Rectal smooth muscle tissue (tissue), 1 donor: ENCODE data around the gene DMPK.

ENCODE experiments used
- H3K27ac ChIP-seq: one replicate; pipeline ENCODE4 v1.7.0; 2013; ENCODE audit warnings: low read depth, low read length, inconsistent platforms
- H3K27me3 ChIP-seq: one replicate; pipeline ENCODE4 v1.7.0; 2013; ENCODE audit warnings: low read length; ENCODE audit not compliant: control insufficient read depth, insufficient read depth
- H3K36me3 ChIP-seq: one replicate; pipeline ENCODE4 v1.7.0; 2013; ENCODE audit warnings: low read length; ENCODE audit not compliant: control insufficient read depth, insufficient read depth
- H3K4me1 ChIP-seq: one replicate; pipeline ENCODE4 v1.7.0; 2013; ENCODE audit warnings: low read length; ENCODE audit not compliant: control insufficient read depth, insufficient read depth
- H3K4me3 ChIP-seq: one replicate; pipeline ENCODE4 v1.7.0; 2013; ENCODE audit warnings: low read length
- H3K9ac ChIP-seq: one replicate; pipeline ENCODE4 v1.7.0; 2013; ENCODE audit warnings: low read length

Gene DMPK, protein sequence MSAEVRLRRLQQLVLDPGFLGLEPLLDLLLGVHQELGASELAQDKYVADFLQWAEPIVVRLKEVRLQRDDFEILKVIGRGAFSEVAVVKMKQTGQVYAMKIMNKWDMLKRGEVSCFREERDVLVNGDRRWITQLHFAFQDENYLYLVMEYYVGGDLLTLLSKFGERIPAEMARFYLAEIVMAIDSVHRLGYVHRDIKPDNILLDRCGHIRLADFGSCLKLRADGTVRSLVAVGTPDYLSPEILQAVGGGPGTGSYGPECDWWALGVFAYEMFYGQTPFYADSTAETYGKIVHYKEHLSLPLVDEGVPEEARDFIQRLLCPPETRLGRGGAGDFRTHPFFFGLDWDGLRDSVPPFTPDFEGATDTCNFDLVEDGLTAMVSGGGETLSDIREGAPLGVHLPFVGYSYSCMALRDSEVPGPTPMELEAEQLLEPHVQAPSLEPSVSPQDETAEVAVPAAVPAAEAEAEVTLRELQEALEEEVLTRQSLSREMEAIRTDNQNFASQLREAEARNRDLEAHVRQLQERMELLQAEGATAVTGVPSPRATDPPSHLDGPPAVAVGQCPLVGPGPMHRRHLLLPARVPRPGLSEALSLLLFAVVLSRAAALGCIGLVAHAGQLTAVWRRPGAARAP

DNA sequence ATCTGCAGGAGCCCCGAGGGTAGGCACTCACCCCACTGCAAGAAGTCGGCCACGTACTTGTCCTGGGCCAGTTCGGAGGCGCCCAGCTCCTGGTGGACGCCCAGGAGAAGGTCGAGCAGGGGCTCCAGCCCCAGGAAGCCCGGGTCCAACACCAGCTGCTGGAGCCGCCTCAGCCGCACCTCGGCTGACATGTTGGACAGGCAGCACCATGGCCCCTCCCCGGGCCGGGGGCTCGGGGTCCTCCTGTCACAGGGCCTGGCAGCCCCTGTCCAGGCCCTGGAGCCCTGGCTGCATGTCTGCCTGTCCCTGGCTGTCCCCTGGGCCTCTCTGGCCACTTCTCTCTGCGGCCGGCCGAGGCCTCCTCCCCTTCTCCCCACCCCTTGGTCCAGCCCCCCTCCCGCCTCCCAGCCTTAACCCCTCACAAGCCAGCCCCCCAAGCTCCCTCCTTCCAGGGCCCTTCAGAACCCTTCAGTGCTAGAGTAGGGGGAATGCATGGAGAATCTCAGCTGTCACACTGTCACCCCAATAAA is at the start of gene DMPK:
Gene DMPK, minus strand, starts transcription at position 329 of the 530 bp plus-strand sequence. Its CDS starts 138 bp downstream, at position 191.
- Histone ChIP-seq H3K4me3 (peak within 1 kb of the TSS; percentile 84), H3K9ac (peak within 1 kb of the TSS; percentile 40), H3K4me1 (peaks cover 32% of the 10 kb centered on the region), H3K36me3 (peaks cover 22% of the 10 kb centered on the region), H3K27ac (peak within 1 kb of the TSS; percentile 94), H3K27me3 (no peaks in the 10 kb centered on the region)

DNA sequence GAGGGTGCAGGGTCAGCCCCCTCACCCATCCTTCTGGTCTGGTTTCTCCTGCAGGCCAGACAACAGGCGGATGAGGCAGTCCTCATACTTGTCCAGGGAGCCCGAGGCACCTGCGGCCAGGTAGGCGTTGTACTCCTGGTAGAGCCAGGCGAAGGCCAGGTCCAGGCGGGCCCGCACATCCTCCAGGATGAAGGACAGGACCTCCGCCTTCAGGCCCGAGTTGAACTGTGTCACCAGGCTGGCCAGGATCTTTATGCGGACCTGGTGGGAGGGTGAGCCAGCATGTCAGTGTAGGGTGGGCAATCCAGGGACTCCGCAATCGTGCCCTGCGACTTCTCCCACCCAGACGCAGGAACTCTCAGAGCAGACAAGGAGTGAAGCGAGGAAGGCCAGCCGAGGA is 46.7 kb upstream of the DMPK start:
- Histone ChIP-seq H3K4me3 (no peak overlapping the region), H3K27ac (no peak overlapping the region), H3K4me1 (no peaks in the 10 kb centered on the region), H3K36me3 (peaks cover 44% of the 10 kb centered on the region), H3K9ac (no peak overlapping the region), H3K27me3 (no peaks in the 10 kb centered on the region)

DNA sequence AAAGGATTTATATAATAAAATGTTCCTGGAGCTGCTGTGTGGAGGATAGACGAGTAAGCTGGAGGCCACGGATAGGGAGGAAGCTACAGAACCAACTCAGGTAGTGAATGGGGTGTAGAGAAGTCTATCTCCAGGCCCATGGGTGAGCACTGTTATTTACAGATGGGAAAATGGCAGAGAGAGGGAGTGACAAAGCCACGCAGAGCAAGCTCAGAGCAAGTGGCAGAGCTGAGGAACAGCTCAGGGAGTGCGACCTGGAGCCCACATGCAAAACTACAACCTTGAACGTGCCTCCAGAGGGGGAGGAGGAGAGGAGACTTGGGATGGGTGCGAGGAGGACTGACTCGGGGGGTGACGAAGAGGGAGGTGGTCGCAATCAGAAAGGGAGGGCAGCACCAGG is 46.2 kb upstream of the DMPK start:
- Histone ChIP-seq H3K4me1 (no peaks in the 10 kb centered on the region), H3K36me3 (peaks cover 44% of the 10 kb centered on the region), H3K27me3 (no peaks in the 10 kb centered on the region), H3K4me3 (no peak overlapping the region), H3K27ac (no peak overlapping the region), H3K9ac (no peak overlapping the region)

DNA sequence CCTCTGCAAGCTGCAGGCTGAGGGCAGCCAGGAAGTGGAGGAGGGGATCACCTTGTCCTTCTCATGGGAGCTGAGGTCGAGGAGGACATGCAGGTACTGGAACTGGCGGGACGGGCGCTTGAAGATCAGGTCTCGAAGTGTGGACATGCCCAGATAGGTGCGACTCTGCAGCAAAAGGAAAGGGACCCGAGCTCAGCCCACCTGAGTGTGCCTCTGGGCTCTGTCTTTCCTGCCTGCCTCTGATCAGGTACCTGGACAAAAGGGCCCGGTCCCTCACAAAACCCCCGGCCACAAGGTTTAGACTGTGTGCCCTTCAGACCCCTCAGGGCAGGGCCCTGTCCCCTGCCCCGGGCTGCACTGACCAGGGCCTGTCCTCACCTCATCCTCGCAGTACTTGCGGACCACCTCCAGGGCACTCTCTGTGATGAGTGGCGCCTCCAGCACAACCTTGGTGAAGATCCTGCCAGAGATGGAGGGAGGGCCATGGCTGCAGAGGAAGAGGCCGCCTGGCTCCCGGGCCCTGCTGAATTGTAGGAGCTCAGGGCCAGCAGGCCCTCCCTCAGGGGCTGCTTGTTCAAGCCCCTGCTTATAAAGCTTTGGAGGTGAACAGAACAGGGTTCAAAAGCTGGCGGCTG is 45.3 kb upstream of the DMPK start:
- Histone ChIP-seq H3K36me3 (peaks cover 47% of the 10 kb centered on the region), H3K9ac (no peak overlapping the region), H3K27me3 (no peaks in the 10 kb centered on the region), H3K4me3 (no peak overlapping the region), H3K4me1 (no peaks in the 10 kb centered on the region), H3K27ac (no peak overlapping the region)

DNA sequence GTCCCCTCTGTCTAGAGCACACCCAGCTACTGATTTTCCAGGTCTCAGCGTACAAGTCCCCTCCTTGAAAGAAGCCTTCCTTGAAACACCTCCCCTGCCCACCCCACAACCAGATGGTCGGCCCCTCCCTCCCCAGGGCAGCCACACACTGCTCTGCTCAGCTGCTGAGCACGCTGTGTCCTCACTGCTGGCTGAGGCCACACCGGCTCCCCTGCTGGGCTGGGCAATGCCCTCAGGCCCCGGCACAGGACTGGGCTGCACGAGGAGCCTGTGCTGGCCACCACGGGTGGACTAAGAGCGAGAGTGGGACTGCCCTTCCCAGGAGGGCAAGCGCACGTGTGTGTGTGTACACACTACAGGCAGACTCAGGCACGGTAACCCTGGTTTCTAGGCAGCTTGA is 44.6 kb upstream of the DMPK start:
- Histone ChIP-seq H3K27me3 (no peaks in the 10 kb centered on the region), H3K4me3 (no peak overlapping the region), H3K9ac (no peak overlapping the region), H3K27ac (no peak overlapping the region), H3K4me1 (no peaks in the 10 kb centered on the region), H3K36me3 (peaks cover 43% of the 10 kb centered on the region)

DNA sequence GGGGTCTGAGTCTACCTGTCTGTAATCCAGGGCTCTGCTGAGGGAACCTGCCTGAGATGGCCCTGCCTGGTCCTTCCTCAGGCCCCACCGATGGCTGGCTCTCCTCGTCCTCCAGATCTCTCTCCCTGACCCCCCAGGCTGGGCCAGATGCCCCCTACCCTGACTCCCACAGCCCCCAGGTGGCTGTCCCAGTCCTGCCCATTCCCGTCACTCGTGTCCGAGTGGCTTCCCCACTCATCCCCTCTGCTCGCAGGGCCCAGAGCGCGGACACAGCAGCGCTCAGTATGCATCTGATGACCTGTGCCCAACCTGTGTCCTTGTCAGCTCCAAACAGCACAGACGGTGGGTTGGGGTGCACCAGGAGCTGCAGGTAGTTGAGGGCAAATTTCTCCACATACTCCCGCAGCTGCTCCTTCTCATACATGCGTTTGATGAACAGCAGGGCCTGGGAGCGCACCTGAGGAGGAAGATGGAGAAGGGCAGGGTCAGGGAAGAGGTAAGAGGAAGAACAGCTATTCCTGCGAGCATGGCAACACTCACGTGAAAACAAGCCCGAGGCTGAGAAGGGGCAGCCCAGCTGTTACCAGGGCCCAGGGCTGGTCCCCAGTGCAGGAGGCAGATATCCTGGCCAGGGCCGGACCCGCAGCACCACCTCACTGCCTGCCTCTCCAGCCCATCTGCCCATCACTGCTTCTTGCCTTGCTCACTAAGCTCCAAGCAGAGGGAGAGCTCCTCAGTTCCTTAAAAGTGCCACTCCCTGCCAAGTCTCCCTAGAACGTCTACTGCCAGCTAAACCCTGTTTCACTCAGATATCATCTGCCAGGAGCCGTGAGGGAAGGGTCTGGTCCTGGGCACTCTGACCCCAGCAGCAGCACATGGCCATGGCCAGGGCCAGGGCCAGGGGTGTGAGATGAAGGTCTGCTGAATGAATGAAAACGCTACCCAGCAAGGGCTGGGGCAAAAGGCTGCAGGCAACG is 43.9 kb upstream of the DMPK start:
- Histone ChIP-seq H3K27me3 (no peaks in the 10 kb centered on the region), H3K36me3 (peaks cover 44% of the 10 kb centered on the region), H3K27ac (no peak overlapping the region), H3K9ac (no peak overlapping the region), H3K4me3 (no peak overlapping the region), H3K4me1 (no peaks in the 10 kb centered on the region)

DNA sequence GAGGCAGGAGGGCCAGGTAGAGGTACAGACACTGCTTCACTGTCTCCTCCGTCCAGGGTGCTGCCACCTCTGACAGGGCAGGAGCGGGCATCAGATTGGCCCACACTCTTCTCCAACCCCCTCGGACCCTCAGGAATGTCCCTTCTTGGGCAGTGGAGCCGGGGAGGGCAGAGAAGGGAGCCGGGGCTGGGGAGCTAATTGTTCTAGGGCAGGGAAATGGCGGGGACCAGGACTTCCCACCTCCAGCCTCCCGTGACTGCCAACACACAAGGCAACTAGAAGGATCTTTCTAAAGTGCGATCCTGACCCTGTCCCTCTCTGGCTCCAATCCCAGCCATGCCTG is 42.9 kb upstream of the DMPK start:
- no peaks in the 10 kb centered on the region for H3K4me1 ChIP-seq

DNA sequence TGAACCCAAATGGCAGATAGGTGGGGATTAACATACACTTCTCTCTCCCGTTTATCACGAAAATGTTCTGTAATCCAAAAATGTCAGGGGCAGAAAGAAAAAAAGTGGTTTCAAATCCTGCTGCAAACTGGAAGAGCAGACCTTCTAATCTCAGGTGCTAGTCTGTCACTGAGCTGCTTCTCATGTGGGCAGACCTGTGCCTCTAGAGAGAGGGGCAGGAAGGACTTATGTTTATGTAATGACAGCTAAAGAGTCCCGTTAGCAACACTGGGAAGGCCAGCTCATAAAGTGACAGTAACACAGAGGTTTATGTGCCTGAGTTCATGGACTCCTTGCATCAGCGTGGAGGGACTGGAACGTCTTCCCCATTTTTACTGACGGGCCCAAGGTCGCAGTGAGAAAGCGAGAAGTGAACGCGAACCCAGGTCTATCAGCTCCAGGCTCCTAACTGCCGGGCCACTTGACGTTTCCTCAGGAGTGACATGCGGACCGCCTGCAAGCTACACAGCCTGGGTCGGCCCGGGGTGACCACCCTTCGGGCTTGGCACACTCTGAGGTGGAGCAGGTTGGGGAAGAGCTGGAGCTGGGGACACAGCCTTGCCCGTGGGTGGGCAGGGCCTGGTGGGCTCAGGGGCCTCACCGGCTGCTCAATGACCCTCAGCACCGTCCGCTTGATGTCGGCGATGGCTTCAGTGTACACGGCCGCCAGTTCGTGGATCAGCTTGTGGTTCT is 42.4 kb upstream of the DMPK start:
- H3K4me3 ChIP-seq = no peak overlapping the region
- no peaks in the 10 kb centered on the region for H3K4me1 ChIP-seq
- no peak overlapping the region for H3K9ac ChIP-seq
- H3K36me3 ChIP-seq = peaks cover 34% of the 10 kb centered on the region
- no peak overlapping the region for H3K27ac ChIP-seq
- H3K27me3 ChIP-seq = no peaks in the 10 kb centered on the region

More for the DNA sequence above, 42.9 kb upstream of the DMPK start:
- Histone ChIP-seq H3K27me3 (no peaks in the 10 kb centered on the region), H3K4me3 (no peak overlapping the region), H3K36me3 (peaks cover 37% of the 10 kb centered on the region), H3K9ac (no peak overlapping the region), H3K27ac (no peak overlapping the region)

DNA sequence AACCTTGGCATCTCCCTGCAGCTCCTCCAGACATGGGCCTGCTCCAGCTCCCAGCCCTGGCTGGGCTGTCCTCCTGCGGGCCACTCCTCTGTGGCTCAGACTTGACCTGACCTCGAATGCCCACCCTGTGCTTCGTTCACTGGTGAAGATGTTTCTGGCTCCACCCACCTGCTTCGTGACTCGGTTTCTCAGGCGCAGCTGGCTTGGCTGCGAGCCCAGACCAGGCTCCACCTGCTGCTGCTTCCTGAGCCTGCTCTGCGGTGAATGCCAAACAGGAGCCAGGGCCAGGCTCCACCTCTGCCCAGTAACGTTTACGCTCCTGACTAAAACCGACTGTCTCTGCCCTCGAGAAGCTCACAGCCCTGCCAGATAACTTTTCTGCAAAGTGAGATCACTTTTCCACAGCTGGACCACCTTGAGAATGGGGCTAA is 41.8 kb upstream of the DMPK start:
- Histone ChIP-seq H3K36me3 (peaks cover 31% of the 10 kb centered on the region), H3K27me3 (no peaks in the 10 kb centered on the region), H3K4me1 (no peaks in the 10 kb centered on the region), H3K27ac (no peak overlapping the region), H3K9ac (no peak overlapping the region), H3K4me3 (no peak overlapping the region)

DNA sequence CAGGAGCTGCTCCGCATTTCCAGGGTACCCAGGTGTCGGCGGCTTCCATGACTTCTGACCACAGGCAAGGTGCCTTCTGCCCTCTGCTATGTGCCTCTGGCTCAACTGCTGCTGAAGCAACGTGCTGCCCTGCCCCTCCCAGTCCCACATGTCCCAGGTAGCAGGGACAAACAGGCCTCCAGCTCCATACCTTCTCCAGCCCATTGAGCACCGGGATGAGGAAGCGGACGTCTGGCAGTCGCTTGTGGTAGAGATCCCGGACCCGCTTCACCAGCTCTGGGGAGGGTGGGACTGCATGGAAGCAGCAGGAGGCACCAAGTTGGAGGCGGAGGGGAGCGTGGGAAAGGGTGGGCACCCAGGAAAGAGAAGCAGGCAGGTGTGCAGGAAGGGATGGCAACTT is 40.9 kb upstream of the DMPK start:
- H3K4me1 ChIP-seq = no peaks in the 10 kb centered on the region

DNA sequence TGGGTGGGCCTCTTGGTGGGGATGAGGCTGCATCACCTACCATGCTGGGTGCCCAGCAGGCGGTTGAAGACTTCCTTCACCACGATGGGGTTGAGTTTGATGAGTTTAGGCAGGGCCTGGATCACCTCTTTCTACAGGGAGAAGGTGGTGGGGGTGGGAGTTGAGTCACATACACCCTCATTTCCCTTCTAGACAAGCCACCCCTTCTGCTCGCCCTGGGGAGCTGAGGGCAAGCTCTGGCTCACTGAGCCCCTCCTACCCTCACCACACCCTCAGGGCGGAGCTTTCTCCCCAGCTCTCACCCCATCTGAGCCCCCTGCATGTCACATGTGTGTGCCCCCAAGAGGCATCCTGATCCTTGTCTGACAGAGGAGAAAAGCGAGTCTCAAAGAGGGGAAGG is 40.4 kb upstream of the DMPK start:
- H3K36me3 ChIP-seq = peaks cover 25% of the 10 kb centered on the region
- no peaks in the 10 kb centered on the region for H3K27me3 ChIP-seq
- no peak overlapping the region for H3K4me3 ChIP-seq
- H3K9ac ChIP-seq = no peak overlapping the region
- no peaks in the 10 kb centered on the region for H3K4me1 ChIP-seq
- H3K27ac ChIP-seq = no peak overlapping the region

More for the DNA sequence above, 40.9 kb upstream of the DMPK start:
- Histone ChIP-seq H3K4me3 (no peak overlapping the region), H3K27ac (no peak overlapping the region), H3K27me3 (no peaks in the 10 kb centered on the region), H3K36me3 (peaks cover 25% of the 10 kb centered on the region), H3K9ac (no peak overlapping the region)
